ENCODE data around the gene PDLIM3.

GRCh38 chr4:185535612-185536410 is 504 bp upstream of the PDLIM3 start:
- TF ChIP-seq MAX (IDR thresholded peaks at IDR 0.05) (0 out of 2 replicates have a peak, but pooled peaks have one; percentile 16), CEBPB (IDR thresholded peaks at IDR 0.05) (no peak), TEAD4 (IDR thresholded peaks at IDR 0.05) (no peak), FOXM1 (IDR thresholded peaks at IDR 0.05; ENCODE audit: borderline replicate concordance, low read depth) (no peak), EGR1 (IDR thresholded peaks at IDR 0.05) (no peak), RAD21 (IDR thresholded peaks at IDR 0.05; ENCODE audit: low read depth) (no peak), REST (IDR thresholded peaks at IDR 0.05; ENCODE audit: low read depth) (no peak), TAF1 (IDR thresholded peaks at IDR 0.05; ENCODE audit: low read depth) (no peak), NFIC (IDR thresholded peaks at IDR 0.05) (no peak), YY1 (IDR thresholded peaks at IDR 0.05; ENCODE audit: low read depth) (no peak), EP300 (IDR thresholded peaks at IDR 0.05; ENCODE audit: borderline replicate concordance) (no peak)
